Keratinocyte (primary cell): ENCODE results near the gene PNMT. TPM values are rescaled to one million over a fixed set of nuclear protein-coding genes. Genes with fewer than 3 reads are reported as not detected.

Source experiments
- DNase-seq: peaks from one replicate; pipeline ENCODE4 v3.0.0-alpha.2; 2011; ENCODE audit warnings: low read depth, missing footprints, low spot score
- FAIRE-seq: peaks from 2 replicates; lab custom pipeline; 2011; peaks lifted over from hg19 to GRCh38; lab: Jason Lieb, UNC
- H2AFZ ChIP-seq: 2 replicates; pipeline ENCODE4 v1.6.0; 2012; ENCODE audit warnings: low read length, control low read depth, inconsistent platforms; ENCODE audit not compliant: control insufficient read depth
- H3K27ac ChIP-seq: 2 replicates; pipeline ENCODE4 v1.5.1; 2011; ENCODE audit warnings: low read length; ENCODE audit not compliant: control insufficient read depth, insufficient read depth
- H3K27me3 ChIP-seq: 3 replicates; pipeline ENCODE4 v1.6.0; 2011; ENCODE audit warnings: low read length; ENCODE audit not compliant: control insufficient read depth, insufficient read depth; ENCODE audit errors: extremely low read depth
- H3K36me3 ChIP-seq, 2 experiments: 2 replicates in 1 of 2; 3 replicates in 1 of 2; pipeline ENCODE4 v1.5.1; 2011; ENCODE audit warnings: low read length in 2 of 2, mild to moderate bottlenecking in 1 of 2; ENCODE audit not compliant: control insufficient read depth in 2 of 2, insufficient read depth in 2 of 2; ENCODE audit errors: extremely low read depth in 1 of 2
- H3K4me1 ChIP-seq: 3 replicates; pipeline ENCODE4 v1.5.1; 2011; ENCODE audit warnings: low read length; ENCODE audit not compliant: control insufficient read depth, insufficient read depth; ENCODE audit errors: extremely low read depth
- H3K4me2 ChIP-seq: 3 replicates; pipeline ENCODE4 v1.6.0; 2011; ENCODE audit warnings: low read depth, low read length; ENCODE audit not compliant: control insufficient read depth, insufficient read depth; ENCODE audit errors: extremely low read depth
- H3K4me3 ChIP-seq, 3 experiments: fragments of 200-600 bp in 1 of 3; sonication (generic) in 1 of 3; 2 replicates in 2 of 3; 3 replicates in 1 of 3; pipeline ENCODE4 v1.5.1; 2011 to 2016; ENCODE audit warnings: low read length in 3 of 3, mild to moderate bottlenecking in 3 of 3, control low read depth in 2 of 3, inconsistent platforms in 1 of 3, low read depth in 1 of 3, mixed read lengths in 1 of 3, mixed run types in 1 of 3, moderate library complexity in 1 of 3; ENCODE audit not compliant: control insufficient read depth in 2 of 3, insufficient read depth in 2 of 3; ENCODE audit errors: extremely low read depth in 1 of 3
- H3K79me2 ChIP-seq: 2 replicates; pipeline ENCODE4 v1.6.0; 2012; ENCODE audit warnings: low read length; ENCODE audit not compliant: control insufficient read depth, insufficient read depth
- H3K9ac ChIP-seq: 3 replicates; pipeline ENCODE4 v1.6.0; 2011; ENCODE audit warnings: low read length; ENCODE audit not compliant: control insufficient read depth, insufficient read depth; ENCODE audit errors: extremely low read depth
- H3K9me1 ChIP-seq: 3 replicates; pipeline ENCODE4 v1.6.0; 2011; ENCODE audit warnings: low read length; ENCODE audit not compliant: control insufficient read depth, insufficient read depth; ENCODE audit errors: extremely low read depth
- H3K9me3 ChIP-seq: 2 replicates; pipeline ENCODE4 v1.5.1; 2012; ENCODE audit warnings: low read depth, low read length; ENCODE audit not compliant: control insufficient read depth
- H4K20me1 ChIP-seq: 3 replicates; pipeline ENCODE4 v1.6.0; 2011; ENCODE audit warnings: low read length; ENCODE audit not compliant: control insufficient read depth, insufficient read depth; ENCODE audit errors: extremely low read depth
- EZH2 ChIP-seq: IDR thresholded peaks from one replicate; pipeline ENCODE4 v1.6.1; 2012; ENCODE audit warnings: inconsistent platforms, mild to moderate bottlenecking, low read length, moderate library complexity
- dilution Hi-C: fragments of 300-500 bp; cut with MboI; formaldehyde crosslinking; loops from one replicate; pipeline ENCODE4 v1.7.0; 2020; ENCODE audit warnings: low sequenced_read_pairs; ENCODE audit not compliant: extremely low pct_ligation_motif_present
- polyA plus RNA-seq, 5 experiments: library from polyadenylated mRNA; depleted of rRNA in 3 of 5; stranded (reverse) in 3 of 5; stranded (forward) in 1 of 5; unstranded in 1 of 5; fragments of >200 nt; gene quantifications; 1 replicate in 1 of 5; 2 replicates in 3 of 5; 3 replicates in 1 of 5; pipeline versions ENCODE4 v1.2.1 to v1.2.3, GENCODE V29; 2011 to 2012; ENCODE audit warnings: missing spikeins in 2 of 5, low read depth in 1 of 5, low replicate concordance in 1 of 5
- TF ChIP-seq, protein P1 (sequence below), 3 experiments: IDR thresholded peaks in 1 of 3; conservative IDR thresholded peaks in 1 of 3; optimal IDR thresholded peaks in 1 of 3; 2 replicates in 2 of 3; 3 replicates in 1 of 3; pipeline versions ENCODE3 to v1.5.1; 2011; ENCODE audit warnings: low read length in 3 of 3, mild to moderate bottlenecking in 3 of 3, moderate library complexity in 2 of 3, control low read depth in 1 of 3, inconsistent platforms in 1 of 3; ENCODE audit not compliant: insufficient read depth in 2 of 3; ENCODE audit errors: extremely low read depth in 1 of 3

Gene PNMT
- polyA plus RNA-seq, 1 donor (not counting 4 experiments of a cell fraction or from before 2014, with no cell fraction given), result not detected

DNA sequence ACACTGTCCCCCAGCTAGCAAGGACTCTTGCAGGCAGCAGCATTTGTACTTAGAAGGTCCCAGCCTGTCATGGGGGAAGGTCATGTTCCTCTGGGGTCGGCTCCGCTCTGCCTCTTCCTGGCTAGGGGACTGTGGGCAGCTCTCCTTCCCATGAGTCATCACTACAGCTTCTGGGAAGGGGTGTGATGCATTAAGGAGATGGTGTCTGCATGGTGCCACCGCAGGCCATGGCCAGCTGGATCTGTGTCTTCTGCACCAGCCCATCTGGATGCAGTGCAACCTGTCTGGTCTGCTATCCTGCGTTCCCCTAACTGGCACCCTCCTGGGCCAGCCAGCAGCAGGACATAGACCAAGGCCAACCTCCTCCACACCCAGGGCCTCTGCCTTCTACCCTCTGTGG lies 25.0 kb upstream of the PNMT start:
- peaks cover 41% of the 10 kb centered on the region for H3K79me2 ChIP-seq
- H3K9me3 ChIP-seq, result no peaks in the 10 kb centered on the region
- peaks cover 0 to 3% of the 10 kb centered on the region in 2 experiments for H3K36me3 ChIP-seq
- TF ChIP-seq EZH2, result no peak
- TF ChIP-seq, protein P1, sequence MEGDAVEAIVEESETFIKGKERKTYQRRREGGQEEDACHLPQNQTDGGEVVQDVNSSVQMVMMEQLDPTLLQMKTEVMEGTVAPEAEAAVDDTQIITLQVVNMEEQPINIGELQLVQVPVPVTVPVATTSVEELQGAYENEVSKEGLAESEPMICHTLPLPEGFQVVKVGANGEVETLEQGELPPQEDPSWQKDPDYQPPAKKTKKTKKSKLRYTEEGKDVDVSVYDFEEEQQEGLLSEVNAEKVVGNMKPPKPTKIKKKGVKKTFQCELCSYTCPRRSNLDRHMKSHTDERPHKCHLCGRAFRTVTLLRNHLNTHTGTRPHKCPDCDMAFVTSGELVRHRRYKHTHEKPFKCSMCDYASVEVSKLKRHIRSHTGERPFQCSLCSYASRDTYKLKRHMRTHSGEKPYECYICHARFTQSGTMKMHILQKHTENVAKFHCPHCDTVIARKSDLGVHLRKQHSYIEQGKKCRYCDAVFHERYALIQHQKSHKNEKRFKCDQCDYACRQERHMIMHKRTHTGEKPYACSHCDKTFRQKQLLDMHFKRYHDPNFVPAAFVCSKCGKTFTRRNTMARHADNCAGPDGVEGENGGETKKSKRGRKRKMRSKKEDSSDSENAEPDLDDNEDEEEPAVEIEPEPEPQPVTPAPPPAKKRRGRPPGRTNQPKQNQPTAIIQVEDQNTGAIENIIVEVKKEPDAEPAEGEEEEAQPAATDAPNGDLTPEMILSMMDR (optimal IDR thresholded peaks at IDR 0.05 in 1 of 3, IDR thresholded peaks at IDR 0.05 in 1 of 3, conservative IDR thresholded peaks at IDR 0.05 in 1 of 3; ENCODE audit: extremely low read depth in 1 of 3, insufficient read depth in 2 of 3, low read length in 3 of 3), result no peak
- peaks cover 3% of the 10 kb centered on the region for H3K9me1 ChIP-seq
- FAIRE-seq (no peak), DNase-seq (no peak)
- peaks cover 10% of the 10 kb centered on the region for H4K20me1 ChIP-seq
- H3K4me3 ChIP-seq, result no peak overlapping the region
- H3K27me3 ChIP-seq, result no peaks in the 10 kb centered on the region
- dilution Hi-C loops, result no loop called here
- H2AFZ ChIP-seq, result no peak overlapping the region
- H3K4me1 ChIP-seq, result peaks cover 16% of the 10 kb centered on the region
- no peak overlapping the region for H3K27ac ChIP-seq
- H3K4me2 ChIP-seq, result no peak overlapping the region
- no peak overlapping the region for H3K9ac ChIP-seq

DNA sequence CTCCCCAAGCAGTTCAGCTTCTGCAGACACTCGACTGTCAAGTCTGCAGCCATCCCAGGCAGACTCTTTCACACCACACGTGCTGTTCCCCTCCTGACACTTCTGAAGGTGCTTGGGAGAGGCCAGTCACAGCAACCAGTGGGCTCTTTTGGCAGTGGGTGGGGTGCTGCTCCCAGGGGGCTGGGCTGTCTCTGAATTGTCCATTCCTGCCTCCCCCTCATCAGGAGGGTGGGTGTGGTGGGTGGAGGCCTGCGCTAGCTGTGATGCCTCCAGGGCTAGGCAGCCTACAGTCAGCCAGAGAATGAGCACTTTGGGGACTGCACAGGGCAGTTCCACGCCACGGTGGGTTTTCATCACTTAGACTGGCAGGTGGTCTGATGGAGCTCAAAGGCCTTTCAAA lies 21.0 kb upstream of the PNMT start:
- no peak overlapping the region for H3K4me2 ChIP-seq
- H3K4me1 ChIP-seq, result peaks cover 13% of the 10 kb centered on the region
- no peaks in the 10 kb centered on the region for H3K9me3 ChIP-seq
- no peaks in the 10 kb centered on the region for H3K27me3 ChIP-seq
- H3K4me3 ChIP-seq, result no peak overlapping the region
- FAIRE-seq (no peak), DNase-seq (no peak)
- dilution Hi-C loops, result no loop called here
- no peak overlapping the region for H2AFZ ChIP-seq
- H4K20me1 ChIP-seq, result peaks cover 10% of the 10 kb centered on the region
- H3K9me1 ChIP-seq, result peaks cover 3% of the 10 kb centered on the region
- no peak for TF ChIP-seq EZH2
- TF ChIP-seq, protein P1 (optimal IDR thresholded peaks at IDR 0.05 in 1 of 3, IDR thresholded peaks at IDR 0.05 in 1 of 3, conservative IDR thresholded peaks at IDR 0.05 in 1 of 3; ENCODE audit: extremely low read depth in 1 of 3, insufficient read depth in 2 of 3, low read length in 3 of 3), result no peak
- H3K79me2 ChIP-seq, result peaks cover 23% of the 10 kb centered on the region
- H3K9ac ChIP-seq, result no peak overlapping the region
- peaks cover 0 to 3% of the 10 kb centered on the region in 2 experiments for H3K36me3 ChIP-seq
- no peak overlapping the region for H3K27ac ChIP-seq
